K562 (cell line): ENCODE data around the gene STC2. TPM values are rescaled to one million over a fixed set of nuclear protein-coding genes. Genes with fewer than 3 reads are reported as not detected.
A peak's percentile ranks its signal among the peaks of the same experiment; 100 is the strongest.

Experiments used
- ATAC-seq: fragments of 200-7000 bp; cut with Tn5 transposase; 3 replicates; pipeline ENCODE4 v1.9.1; 2020; ENCODE audit warnings: moderate library complexity
- BruUV-seq: library from RNA; stranded (reverse); fragments of 400-500 nt; replicated peaks from 2 replicates; lab custom pipeline; 2021; lab: Mats Ljungman, UMichigan
- CTCF ChIA-PET: fragments of 300-600 bp; formaldehyde crosslinking; extraction: SDS; loops from one replicate; lab custom pipeline; 2021; ENCODE audit warnings: low intra/inter-chr PET ratio; lab: Yijun Ruan, JAX
- POLR2A ChIA-PET: fragments of 300-600, 350-650 bp; sonication (Branson Sonifier 250); formaldehyde crosslinking; extraction: SDS; loops from one replicate; lab custom pipeline; 2021; ENCODE audit warnings: antibody characterized with exemption, inconsistent platforms; lab: Yijun Ruan, JAX
- DNase-seq, 4 experiments: peaks; one replicate each; pipeline versions ENCODE4 v3.0.0 to v3.0.0-alpha.2; 2011 to 2018; ENCODE audit warnings: low spot score in 3 of 4, mixed read lengths in 3 of 4; ENCODE audit errors: extremely low read depth in 1 of 4
- FAIRE-seq: peaks from 2 replicates; lab custom pipeline; 2011; peaks lifted over from hg19 to GRCh38; lab: Jason Lieb, UNC
- H2AFZ ChIP-seq: 2 replicates; pipeline ENCODE4 v1.6.0; 2011; ENCODE audit warnings: low read depth, low read length, control low read depth, inconsistent platforms
- H3K27ac ChIP-seq: fragments of 200-600 bp; 3 replicates; pipeline ENCODE4 v1.8.0; 2011; ENCODE audit warnings: low read depth, mild to moderate bottlenecking, control low read depth, inconsistent platforms, low read length, moderate library complexity, mixed read lengths; ENCODE audit errors: extremely low read depth
- H3K27me3 ChIP-seq, 2 experiments: fragments of 300-600 bp in 1 of 2; 2 replicates in 1 of 2; 3 replicates in 1 of 2; pipeline versions ENCODE4 v1.6.0 to v1.8.0; 2011; ENCODE audit warnings: inconsistent platforms in 2 of 2, low read length in 2 of 2, mild to moderate bottlenecking in 1 of 2, mixed read lengths in 1 of 2, moderate library complexity in 1 of 2; ENCODE audit not compliant: control insufficient read depth in 2 of 2, insufficient read depth in 2 of 2
- H3K36me3 ChIP-seq: fragments of 300-600 bp; 3 replicates; pipeline ENCODE4 v1.8.0; 2011; ENCODE audit warnings: mild to moderate bottlenecking, low read length, inconsistent platforms; ENCODE audit not compliant: control insufficient read depth, insufficient read depth
- H3K4me1 ChIP-seq, 2 experiments: fragments of 200-600 bp in 1 of 2; replicated peaks in 1 of 2; 2 replicates in 1 of 2; 3 replicates in 1 of 2; pipeline versions ENCODE4 v1.5.1 to v1.8.0; 2011; ENCODE audit warnings: inconsistent platforms in 2 of 2, low read length in 2 of 2, mild to moderate bottlenecking in 1 of 2, mixed read lengths in 1 of 2, moderate library complexity in 1 of 2; ENCODE audit not compliant: control insufficient read depth in 2 of 2, insufficient read depth in 2 of 2
- H3K4me2 ChIP-seq: 2 replicates; pipeline ENCODE4 v1.6.1; 2011; ENCODE audit warnings: low read length, control low read depth, inconsistent platforms, mixed read lengths; ENCODE audit not compliant: insufficient read depth
- H3K4me3 ChIP-seq: fragments of 200-600 bp; sonication (generic), shearing (Covaris generic); 2 replicates; pipeline ENCODE4 v1.5.1; 2016; ENCODE audit warnings: control low read depth, inconsistent platforms
- H3K79me2 ChIP-seq: fragments of 200-600 bp; 3 replicates; pipeline ENCODE4 v1.8.0; 2011; ENCODE audit warnings: low read length, inconsistent platforms; ENCODE audit not compliant: control insufficient read depth, insufficient read depth
- H3K9ac ChIP-seq, 2 experiments: 2 replicates each; pipeline versions ENCODE4 v1.6.0 to v1.6.1; 2011; ENCODE audit warnings: low read depth in 2 of 2, low read length in 2 of 2, control low read depth in 1 of 2, inconsistent platforms in 1 of 2, mild to moderate bottlenecking in 1 of 2, mixed read lengths in 1 of 2; ENCODE audit not compliant: insufficient read depth in 1 of 2
- H3K9me1 ChIP-seq: one replicate; pipeline ENCODE4 v1.6.0; 2011; ENCODE audit warnings: inconsistent platforms, mild to moderate bottlenecking, low read length, moderate library complexity; ENCODE audit not compliant: control insufficient read depth, insufficient read depth
- H3K9me3 ChIP-seq: replicated peaks from 2 replicates; pipeline ENCODE4 v1.5.1; 2011; ENCODE audit warnings: low read depth, low read length, inconsistent platforms; ENCODE audit not compliant: control insufficient read depth, insufficient read depth
- H4K20me1 ChIP-seq: replicated peaks from 2 replicates; pipeline ENCODE4 v1.6.1; 2011; ENCODE audit warnings: low read length, inconsistent platforms, mixed read lengths; ENCODE audit not compliant: control insufficient read depth, insufficient read depth
- ERF ChIP-seq: fragments of 450-650 bp; formaldehyde crosslinking; IDR thresholded peaks from 2 replicates; pipeline ENCODE4 v1.4.0; 2020; ENCODE audit warnings: mild to moderate bottlenecking, mixed read lengths
- NCOA4 ChIP-seq: fragments of 450-650 bp; IDR thresholded peaks from 2 replicates; pipeline ENCODE4 v1.6.1; 2018; ENCODE audit warnings: mild to moderate bottlenecking; ENCODE audit not compliant: partially characterized antibody
- NKRF ChIP-seq: fragments of 450-650 bp; IDR thresholded peaks from 2 replicates; pipeline ENCODE4 v1.6.1; 2016; ENCODE audit warnings: borderline replicate concordance
- ZFP36 ChIP-seq: fragments of 150-350 bp; IDR thresholded peaks from 2 replicates; pipeline ENCODE4 v1.6.1; 2018; ENCODE audit warnings: low read length, low read depth; ENCODE audit not compliant: partially characterized antibody
- WGBS: fragments of 100-300 bp; shearing (Covaris generic); methylation state at CpG from one replicate; pipeline ENCODE4 v1.1.6; 2016; ENCODE audit warnings: low coverage, mixed read lengths; ENCODE audit not compliant: insufficient coverage; ENCODE audit errors: missing lambda C conversion rate; 5-methylcytosine and 5-hydroxymethylcytosine counted together
- in situ Hi-C: fragments of 300-500 bp; cut with MboI; formaldehyde crosslinking; loops from 4 replicates; pipeline ENCODE4 v1.15.0; 2018; ENCODE audit warnings: inconsistent platforms, mixed read lengths
- intact Hi-C: fragments of 100-400 bp; cut with micrococcal nuclease; formaldehyde crosslinking; loops from 2 replicates; pipeline ENCODE4 v1.14.2; 2022
- polyA plus RNA-seq, 8 experiments: library from polyadenylated mRNA; depleted of rRNA in 4 of 8; stranded (reverse) in 5 of 8; unstranded in 3 of 8; fragments of >200 nt; fragmentation: Nextera tagmentation in 2 of 8; fragmentation: Illumina TruSeq in 1 of 8; extraction: Ambion mirVana in 2 of 8; extraction: Trizol in 1 of 8; gene quantifications; 2 replicates each; pipeline versions ENCODE4 v1.2.1 to v1.2.3, GENCODE V29; 2011 to 2014; ENCODE audit warnings: inconsistent platforms in 1 of 8, missing spikeins in 1 of 8
- total RNA-seq, 7 experiments: library from RNA; depleted of rRNA in 6 of 7; stranded (reverse); fragments of >200 nt in 6 of 7; fragmentation: Illumina TruSeq in 2 of 7; extraction: Trizol in 2 of 7; gene quantifications; 2 replicates each; pipeline versions ENCODE4 v1.2.1 to v1.2.3, GENCODE V29; 2011 to 2021; ENCODE audit warnings: low replicate concordance in 1 of 7

Gene STC2
- total and polyA plus RNA-seq, 9 of the 15 experiments (the other 6 are each of a cell fraction or from before 2014, with no cell fraction given), result 0.62 to 31.7 (median 7.4) TPM

GRCh38 chr5:173295796-173296195, 32.4 kb downstream of the STC2 start:
- TF ChIP-seq ERF (CRISPR knock-in tag) (no peak), ZFP36 (peak; percentile 37), NKRF (no peak), NCOA4 (no peak)
- TF ChIP-seq, all 486 proteins: peak for 1
- Histone ChIP-seq H3K4me1 (peaks cover 11 to 19% of the 10 kb centered on the region in 2 experiments), H3K4me3 (no peak overlapping the region), H3K4me2 (no peak overlapping the region), H4K20me1 (0 out of 2 replicates have a peak, but pooled peaks cover 3% of the 10 kb centered on the region), H3K27me3 (peaks cover 8 to 21% of the 10 kb centered on the region in 2 experiments; a peak in 4 of 5 replicates), H3K9ac (no peak overlapping the region), H2AFZ (no peak overlapping the region), H3K36me3 (no peaks in the 10 kb centered on the region), H3K9me3 (no peaks in the 10 kb centered on the region), H3K79me2 (no peaks in the 10 kb centered on the region), H3K27ac (no peak overlapping the region), H3K9me1 (no peaks in the 10 kb centered on the region)
- intact Hi-C loops (no loop called here), in situ Hi-C loops (no loop called here)
- ATAC-seq (no peak), FAIRE-seq (no peak), DNase-seq (no peak)
- 17% methylated on average over 1 of the region's 1 CpG for WGBS
- BruUV-seq, result no TSS peak
- ChIA-PET CTCF (interaction anchor here (4.4 kb wide), 1 partner anchor 37 kb away, joined by 86 read pairs; no protein-coding TSS in a partner anchor), POLR2A (interaction anchor here (0.7 to 3.8 kb wide), 4 partner anchors 8 to 35 kb away, joined by 3 to 22 read pairs (median 6); no protein-coding TSS in a partner anchor)
